ENCODE data around the gene HDHD3. TPM values are rescaled to one million over a fixed set of nuclear protein-coding genes. Genes with fewer than 3 reads are reported as not detected.

The HDHD3 gene
- total RNA-seq, 1 experiment from 2014 or later: 3.8 TPM

DNA sequence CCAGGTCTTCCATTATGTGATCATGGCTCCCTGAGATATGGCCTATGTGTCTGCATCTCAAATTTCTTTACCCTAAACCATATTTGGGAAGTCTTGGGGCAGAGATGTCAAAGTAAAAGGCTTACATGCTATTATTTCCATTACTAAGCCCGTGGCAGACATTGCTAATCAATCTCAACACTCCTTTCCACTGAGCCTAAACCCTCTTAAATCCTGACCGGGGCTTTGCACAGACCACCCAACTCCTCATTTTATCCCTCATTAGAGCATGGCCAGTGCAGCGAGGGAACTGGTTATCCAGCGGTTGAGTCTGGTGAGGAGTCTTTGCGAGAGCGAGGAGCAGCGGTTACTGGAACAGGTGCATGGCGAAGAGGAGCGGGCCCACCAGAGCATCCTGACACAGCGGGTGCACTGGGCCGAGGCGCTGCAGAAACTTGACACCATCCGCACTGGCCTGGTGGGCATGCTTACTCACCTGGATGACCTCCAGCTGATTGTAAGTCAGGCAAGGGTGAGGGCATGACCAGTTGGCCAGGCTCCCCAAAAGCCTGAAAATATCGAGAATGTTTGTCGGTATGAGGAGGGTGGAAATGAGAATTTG is 16.4 kb downstream of the HDHD3 start:
- Histone ChIP-seq H3K27ac (no peak overlapping the region), H3K27me3 (no peaks in the 10 kb centered on the region; the same call in 1 of the 2 replicates), H3K9me3 (replicated peaks) (no peaks in the 10 kb centered on the region), H3K36me3 (no peaks in the 10 kb centered on the region), H3K4me1 (peaks cover 30% of the 10 kb centered on the region), H3K4me3 (no peak overlapping the region)
- peak; percentile 30 to 59 for DNase-seq

DNA sequence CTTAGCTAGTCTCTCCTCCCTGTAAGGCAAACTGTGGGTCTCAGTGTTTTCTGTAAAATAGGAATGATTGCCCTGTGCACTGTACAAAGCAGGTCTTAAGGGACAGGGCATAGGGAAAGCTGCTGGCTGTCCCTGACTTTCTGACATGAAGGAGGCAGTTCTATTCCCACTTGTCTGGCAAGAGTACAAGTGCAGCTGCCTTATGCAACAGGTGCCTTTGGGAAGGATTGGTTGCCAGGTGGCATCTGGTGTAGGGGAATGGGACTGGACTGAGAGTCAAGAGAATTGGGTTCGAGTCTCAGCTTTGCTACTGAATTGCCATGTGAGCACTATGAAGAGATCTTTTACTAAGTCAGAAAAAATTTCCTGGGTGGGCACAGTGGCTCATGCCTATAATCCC is 17.4 kb downstream of the HDHD3 start:
- DNase-seq: peak in 1 of 2 experiments; percentile 41
- H3K27me3 ChIP-seq: peaks cover under 1% of the 10 kb centered on the region; the same call in 1 of the 2 replicates
- H3K4me1 ChIP-seq: peaks cover 30% of the 10 kb centered on the region
- H3K4me3 ChIP-seq: no peak overlapping the region
- H3K36me3 ChIP-seq: no peaks in the 10 kb centered on the region
- no peaks in the 10 kb centered on the region for H3K9me3 ChIP-seq (replicated peaks)
- no peak overlapping the region for H3K27ac ChIP-seq

DNA sequence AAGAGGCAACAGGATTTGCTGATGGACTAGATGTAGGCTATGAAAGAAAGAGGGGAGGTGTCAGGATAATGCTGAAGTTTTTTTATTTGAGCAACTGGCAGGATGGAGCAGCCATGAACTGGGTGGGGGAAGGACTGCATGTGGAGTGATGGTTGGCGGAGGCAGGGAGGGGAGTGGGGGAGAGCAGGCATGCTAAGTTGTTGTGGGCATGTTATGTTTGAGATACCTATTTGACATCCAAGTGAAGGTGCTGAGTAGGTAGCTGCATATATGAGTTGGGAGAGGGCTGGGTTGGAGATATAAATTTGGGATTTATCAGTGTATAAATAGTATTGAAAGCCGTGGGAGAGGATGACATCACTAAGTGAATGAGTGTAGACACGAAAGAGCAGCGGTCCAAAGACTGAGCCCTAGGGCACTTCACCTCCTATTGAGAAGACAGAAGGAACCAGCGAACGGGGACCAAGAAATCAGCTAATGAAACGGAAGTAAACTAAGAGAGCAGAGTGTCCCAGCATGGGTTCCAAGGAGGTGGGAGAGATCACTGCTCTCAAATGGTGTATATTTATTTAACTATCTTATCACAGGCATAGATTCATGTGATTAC is 20.0 kb downstream of the HDHD3 start:
- H3K9me3 ChIP-seq (replicated peaks): no peaks in the 10 kb centered on the region
- H3K27ac ChIP-seq: no peak overlapping the region
- peaks cover 3% of the 10 kb centered on the region; the same call in 1 of the 2 replicates for H3K27me3 ChIP-seq
- DNase-seq: no peak
- H3K4me3 ChIP-seq: no peak overlapping the region
- peaks cover 17% of the 10 kb centered on the region for H3K4me1 ChIP-seq
- no peaks in the 10 kb centered on the region for H3K36me3 ChIP-seq

DNA sequence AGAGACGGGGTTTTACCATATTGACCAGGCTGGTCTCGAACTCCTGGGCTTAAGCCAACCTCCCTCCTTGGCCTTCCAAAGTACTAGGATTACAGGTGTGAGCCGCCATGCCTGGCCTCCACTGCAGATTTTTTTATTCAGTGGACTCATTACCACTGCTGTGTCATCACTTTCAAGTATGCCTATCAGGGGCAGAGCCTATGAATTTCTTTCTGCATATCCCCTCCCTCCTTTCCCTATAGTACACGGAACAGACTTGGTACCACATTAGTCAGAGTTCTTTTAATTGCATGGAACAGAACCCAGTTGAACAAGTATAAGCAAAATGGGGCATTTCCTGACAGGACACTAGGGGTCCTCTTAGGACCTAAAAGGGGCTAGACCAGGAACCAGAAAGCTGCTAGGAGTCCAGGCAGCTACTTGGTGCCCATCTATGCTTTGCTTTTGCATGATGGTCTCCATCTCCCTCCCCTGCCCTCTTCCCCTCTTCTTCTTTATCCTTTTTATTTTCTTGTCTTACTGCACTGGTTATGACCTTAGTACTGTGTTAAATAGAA is 21.7 kb downstream of the HDHD3 start:
- peak in 1 of 2 experiments; percentile 44 for DNase-seq
- Histone ChIP-seq H3K4me3 (no peak overlapping the region), H3K27me3 (peaks cover 7% of the 10 kb centered on the region; the same call in 1 of the 2 replicates), H3K27ac (no peak overlapping the region), H3K9me3 (replicated peaks) (no peaks in the 10 kb centered on the region), H3K36me3 (no peaks in the 10 kb centered on the region), H3K4me1 (peaks cover 4% of the 10 kb centered on the region; the same call in 1 of the 2 replicates)

DNA sequence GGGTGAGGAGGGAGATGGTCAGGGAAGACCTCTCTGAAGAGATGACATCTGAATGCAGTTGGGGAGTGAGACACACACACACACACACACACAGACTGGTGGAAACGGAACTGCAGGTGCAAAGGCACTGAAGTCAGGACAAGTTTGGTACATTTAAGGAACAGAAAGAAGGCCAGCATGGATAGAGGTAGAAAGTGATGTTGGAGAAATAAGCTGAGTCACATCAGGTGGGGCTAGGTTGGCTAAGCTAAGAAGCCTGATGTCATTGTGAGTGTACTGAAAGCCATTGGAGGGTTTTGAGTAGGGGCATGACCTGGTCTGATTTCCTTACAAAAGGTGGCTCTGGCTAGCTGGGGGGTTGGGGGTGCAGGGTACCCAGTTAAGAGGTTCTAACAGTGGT is 24.4 kb downstream of the HDHD3 start:
- DNase-seq: no peak
- Histone ChIP-seq H3K4me1 (no peaks in the 10 kb centered on the region; the same call in 1 of the 2 replicates), H3K4me3 (no peak overlapping the region), H3K27me3 (peaks cover 10% of the 10 kb centered on the region; the same call in 1 of the 2 replicates), H3K27ac (no peak overlapping the region), H3K9me3 (replicated peaks) (no peaks in the 10 kb centered on the region), H3K36me3 (no peaks in the 10 kb centered on the region)

DNA sequence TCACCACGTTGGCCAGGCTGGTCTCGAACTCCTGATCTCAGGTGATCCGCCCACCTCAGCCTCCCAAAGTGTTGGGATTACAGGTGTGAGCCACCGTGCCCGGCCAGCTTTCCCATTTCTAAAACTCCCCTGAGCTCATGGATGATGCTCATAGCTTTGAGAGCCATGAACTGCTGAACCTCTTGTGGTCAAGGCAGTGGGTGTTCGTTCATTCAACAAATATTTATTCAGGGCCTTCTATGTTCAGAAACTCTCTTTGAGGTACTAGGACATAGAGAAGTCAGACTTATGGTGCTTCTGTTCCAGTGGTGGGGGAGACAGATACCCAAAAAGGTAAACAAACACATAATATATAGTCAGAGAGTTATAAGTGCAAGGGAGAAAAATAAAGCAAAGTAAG is 24.8 kb downstream of the HDHD3 start:
- H3K4me3 ChIP-seq: no peak overlapping the region
- no peak overlapping the region for H3K27ac ChIP-seq
- peaks cover 10% of the 10 kb centered on the region; the same call in 1 of the 2 replicates for H3K27me3 ChIP-seq
- no peaks in the 10 kb centered on the region for H3K36me3 ChIP-seq
- no peaks in the 10 kb centered on the region for H3K9me3 ChIP-seq (replicated peaks)
- no peak for DNase-seq
- H3K4me1 ChIP-seq: peaks cover 3% of the 10 kb centered on the region; the same call in 1 of the 2 replicates

DNA sequence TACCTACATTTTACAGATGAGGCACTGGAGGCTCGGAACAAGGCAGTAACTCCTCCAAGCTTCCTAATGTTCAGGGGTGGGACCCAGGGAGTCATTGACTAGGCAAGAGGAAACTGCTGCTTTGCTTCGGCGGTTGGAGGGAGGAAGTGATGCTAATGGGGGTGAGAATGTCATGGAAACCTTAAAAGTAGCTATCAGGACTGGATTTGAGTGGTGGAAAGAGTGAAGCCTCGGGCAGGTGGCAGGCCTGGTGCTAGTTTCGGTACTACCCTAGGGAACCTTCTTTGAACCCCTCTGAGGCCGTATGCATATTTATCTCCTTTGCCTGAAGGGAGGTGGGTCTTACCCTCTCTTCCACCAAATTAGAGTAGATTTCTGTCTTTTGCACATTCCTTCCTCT is 25.8 kb downstream of the HDHD3 start:
- H3K27ac ChIP-seq: no peak overlapping the region
- peaks cover 10% of the 10 kb centered on the region; the same call in 1 of the 2 replicates for H3K27me3 ChIP-seq
- no peak for DNase-seq
- no peaks in the 10 kb centered on the region for H3K36me3 ChIP-seq
- no peaks in the 10 kb centered on the region for H3K9me3 ChIP-seq (replicated peaks)
- H3K4me1 ChIP-seq: peaks cover 10% of the 10 kb centered on the region
- H3K4me3 ChIP-seq: no peak overlapping the region

DNA sequence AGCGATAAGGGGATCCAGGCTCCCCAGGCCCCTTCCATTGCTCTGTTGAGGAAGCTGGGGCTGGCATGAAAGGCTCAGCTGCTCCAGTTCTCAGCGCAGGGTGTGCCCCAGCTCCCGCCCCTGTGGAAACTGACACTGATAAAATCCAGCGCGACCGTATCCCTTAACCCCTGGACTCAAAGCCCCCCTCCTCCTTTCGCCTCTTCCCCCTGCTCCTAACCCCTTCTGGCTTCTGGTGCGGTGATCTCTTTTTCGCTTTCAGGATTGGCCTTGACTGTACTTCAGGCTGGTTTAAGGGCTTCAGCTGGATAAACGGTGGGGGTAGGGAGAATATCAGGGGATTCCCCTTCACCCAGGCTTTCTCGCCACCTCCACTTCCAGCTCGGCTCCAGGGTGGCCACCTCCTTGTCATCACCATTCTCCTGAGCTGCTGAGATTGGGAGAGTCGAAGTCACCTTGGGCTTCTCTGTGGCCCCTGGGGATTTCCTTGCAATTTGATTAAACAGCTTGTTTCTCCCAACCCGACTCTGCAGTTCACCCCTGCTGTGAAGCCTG is 26.6 kb downstream of the HDHD3 start:
- Histone ChIP-seq H3K4me3 (no peak overlapping the region), H3K9me3 (replicated peaks) (no peaks in the 10 kb centered on the region), H3K27ac (no peak overlapping the region), H3K27me3 (peaks cover 10% of the 10 kb centered on the region; the same call in 1 of the 2 replicates), H3K36me3 (no peaks in the 10 kb centered on the region), H3K4me1 (peaks cover 10% of the 10 kb centered on the region)
- DNase-seq: peak in 1 of 2 experiments; percentile 17

DNA sequence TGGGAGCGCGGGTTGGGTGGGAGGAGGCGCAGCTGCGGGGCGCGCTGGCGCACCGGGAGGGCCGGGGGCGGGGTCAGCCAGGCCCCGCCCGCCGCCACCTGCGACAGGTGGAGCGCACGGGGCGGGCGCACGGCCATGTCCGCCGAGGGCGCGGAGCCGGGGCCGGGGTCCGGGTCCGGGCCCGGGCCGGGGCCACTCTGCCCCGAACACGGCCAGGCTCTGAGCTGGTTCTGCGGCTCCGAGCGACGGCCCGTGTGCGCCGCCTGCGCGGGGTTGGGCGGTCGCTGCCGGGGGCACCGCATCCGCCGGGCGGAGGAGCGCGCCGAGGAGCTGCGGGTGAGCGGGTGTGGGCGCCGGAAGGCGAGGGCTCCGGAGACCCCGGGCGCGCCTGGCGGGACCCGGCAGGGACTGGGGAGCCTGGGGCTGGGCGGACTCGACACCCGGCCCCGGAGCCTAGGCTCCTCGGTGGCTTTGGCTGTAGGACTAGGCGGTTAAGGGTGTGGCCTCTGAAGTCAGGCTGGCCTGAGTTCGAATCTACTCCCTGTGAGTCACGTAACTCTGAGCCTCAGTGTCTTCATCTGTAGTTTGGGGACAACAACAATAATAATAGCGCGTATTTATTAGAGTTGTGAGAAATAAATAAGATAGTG is 27.2 kb downstream of the HDHD3 start, which contains the start of gene BSPRY:
BSPRY (plus strand) TSS at position 97 of the 650 bp plus-strand sequence; CDS start at position 136, 39 bp downstream.
- DNase-seq: no peak
- H3K36me3 ChIP-seq: no peaks in the 10 kb centered on the region
- H3K27me3 ChIP-seq: peaks cover 10% of the 10 kb centered on the region; the same call in 1 of the 2 replicates
- no peak within 1 kb of the TSS for H3K27ac ChIP-seq
- no peaks in the 10 kb centered on the region for H3K9me3 ChIP-seq (replicated peaks)
- H3K4me1 ChIP-seq: peaks cover 10% of the 10 kb centered on the region
- no peak within 1 kb of the TSS for H3K4me3 ChIP-seq

DNA sequence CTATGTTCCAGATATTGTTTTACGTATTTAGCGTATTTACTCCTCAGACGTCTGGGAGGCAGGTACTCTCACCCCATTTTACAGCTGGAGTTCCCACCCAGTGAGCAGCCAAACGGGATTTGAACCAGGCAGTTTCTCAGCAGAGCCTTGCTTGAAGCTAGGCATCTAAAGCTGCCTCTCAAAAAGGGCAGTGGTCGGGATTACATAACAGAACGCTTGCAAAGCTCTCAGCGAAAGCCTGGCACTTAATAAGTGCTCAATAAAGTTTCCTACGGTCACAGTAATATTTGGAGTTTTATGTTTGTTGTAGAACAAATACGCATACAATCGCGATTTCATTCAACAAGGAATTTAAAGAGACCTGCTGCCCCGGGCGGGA is 27.7 kb downstream of the HDHD3 start:
- H3K4me3 ChIP-seq: no peak overlapping the region
- peak in 1 of 2 experiments; percentile 13 for DNase-seq
- no peak overlapping the region for H3K27ac ChIP-seq
- peaks cover 10% of the 10 kb centered on the region for H3K4me1 ChIP-seq
- H3K9me3 ChIP-seq (replicated peaks): no peaks in the 10 kb centered on the region
- H3K36me3 ChIP-seq: no peaks in the 10 kb centered on the region
- H3K27me3 ChIP-seq: peaks cover 7% of the 10 kb centered on the region; the same call in 1 of the 2 replicates

DNA sequence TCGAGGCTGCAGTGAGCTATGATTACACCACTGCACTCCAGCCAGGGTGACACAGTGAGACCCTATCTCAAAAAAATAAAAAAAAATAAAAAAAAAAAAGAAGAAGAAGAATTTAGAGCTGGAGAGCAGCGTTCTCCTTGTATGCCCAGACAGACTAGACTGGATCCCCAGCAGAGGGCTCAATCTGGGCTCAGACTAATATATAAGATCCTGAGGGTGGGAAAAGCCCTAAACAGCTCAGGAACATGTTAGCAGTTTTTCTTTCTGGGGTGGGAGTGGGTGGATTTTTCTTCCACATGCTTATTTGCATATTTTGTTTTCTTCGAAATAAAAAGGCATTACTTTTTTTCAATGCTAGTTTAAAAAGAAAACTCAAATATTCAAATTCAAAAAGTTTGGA is 28.3 kb downstream of the HDHD3 start:
- no peaks in the 10 kb centered on the region for H3K9me3 ChIP-seq (replicated peaks)
- no peak for DNase-seq
- H3K27me3 ChIP-seq: peaks cover 7% of the 10 kb centered on the region; the same call in 1 of the 2 replicates
- no peak overlapping the region for H3K4me3 ChIP-seq
- no peaks in the 10 kb centered on the region for H3K36me3 ChIP-seq
- H3K27ac ChIP-seq: no peak overlapping the region
- H3K4me1 ChIP-seq: peaks cover 13% of the 10 kb centered on the region

DNA sequence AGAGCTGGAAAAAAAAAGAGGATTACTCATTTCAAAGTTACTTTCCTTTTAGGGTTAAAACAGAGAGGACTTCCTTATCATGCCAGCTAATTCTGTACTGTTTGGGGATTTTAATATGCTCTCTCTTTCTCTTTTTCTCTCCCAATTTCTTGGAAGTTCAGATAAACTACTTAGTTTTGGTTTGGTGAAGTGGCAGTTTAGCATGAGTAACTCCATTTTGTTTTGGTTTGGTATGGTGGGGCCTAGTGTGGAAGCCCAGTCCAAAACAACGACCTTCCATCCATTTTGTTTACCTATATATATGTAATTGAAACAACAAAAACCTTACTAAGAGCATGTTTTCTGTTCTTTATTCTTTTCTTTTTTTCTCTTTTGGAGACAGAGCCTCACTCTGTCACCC is 31.1 kb downstream of the HDHD3 start:
- DNase-seq: no peak
- H3K36me3 ChIP-seq: no peaks in the 10 kb centered on the region
- H3K27me3 ChIP-seq: peaks cover 7% of the 10 kb centered on the region; the same call in 1 of the 2 replicates
- no peak overlapping the region for H3K27ac ChIP-seq
- no peak overlapping the region for H3K4me3 ChIP-seq
- no peaks in the 10 kb centered on the region for H3K9me3 ChIP-seq (replicated peaks)
- H3K4me1 ChIP-seq: peaks cover 13% of the 10 kb centered on the region

DNA sequence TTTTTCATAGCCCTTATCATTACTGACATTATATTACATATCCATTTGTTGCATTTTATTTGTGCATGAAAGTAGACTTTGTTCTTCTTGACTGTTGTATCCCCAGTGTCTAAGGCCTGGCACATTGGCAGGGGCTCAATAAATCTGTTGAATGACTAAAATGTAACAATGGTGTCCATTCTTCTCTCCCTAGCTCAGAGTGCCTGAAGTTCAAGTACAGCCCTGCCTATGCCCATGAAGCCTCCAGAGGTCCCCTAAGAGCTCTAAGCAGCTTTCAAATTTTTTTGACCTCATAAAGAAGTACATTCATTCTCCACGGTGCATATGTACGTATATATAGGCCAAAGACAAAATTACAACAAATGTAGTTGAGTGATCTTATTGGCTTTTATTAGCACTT is 31.6 kb downstream of the HDHD3 start:
- Histone ChIP-seq H3K36me3 (no peaks in the 10 kb centered on the region), H3K4me1 (peaks cover 13% of the 10 kb centered on the region), H3K27ac (no peak overlapping the region), H3K4me3 (no peak overlapping the region), H3K9me3 (replicated peaks) (no peaks in the 10 kb centered on the region), H3K27me3 (0 out of 2 replicates have a peak, but pooled peaks cover 4% of the 10 kb centered on the region)
- DNase-seq: peak in 1 of 2 experiments; percentile 32

DNA sequence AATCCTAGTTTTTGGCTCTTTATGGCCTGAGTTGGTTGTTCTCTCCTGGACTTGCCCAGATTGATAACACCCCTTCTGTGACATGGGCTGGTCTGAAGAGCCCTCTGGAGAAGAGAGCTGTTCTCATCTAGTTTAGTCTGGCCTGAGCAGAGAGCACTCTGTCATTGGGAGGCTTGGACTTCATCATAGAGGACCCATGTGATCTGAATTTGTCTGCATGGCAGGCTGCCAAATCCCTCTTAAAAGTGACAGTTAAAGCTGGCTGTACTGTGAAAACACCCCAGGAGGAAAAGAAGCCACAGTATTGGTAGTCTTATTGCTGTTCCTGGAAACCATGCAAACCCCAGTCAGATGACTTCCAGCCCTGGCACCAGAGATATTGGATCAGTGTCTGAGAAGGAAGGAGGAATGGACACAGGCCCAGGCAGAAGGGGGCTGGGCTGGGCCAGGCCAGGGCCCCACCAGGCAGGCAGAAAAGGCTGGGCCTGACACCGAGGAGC is 33.0 kb downstream of the HDHD3 start:
- Histone ChIP-seq H3K4me1 (peaks cover 13% of the 10 kb centered on the region), H3K4me3 (no peak overlapping the region), H3K36me3 (no peaks in the 10 kb centered on the region), H3K27me3 (no peaks in the 10 kb centered on the region), H3K27ac (no peak overlapping the region), H3K9me3 (replicated peaks) (no peaks in the 10 kb centered on the region)
- DNase-seq: peak; percentile 81 to 87

Measured in SJCRH30 (cell line).